GOT3 (cell line): ENCODE data around the gene GOSR2.

Experiments used
- DNase-seq: peaks from one replicate; lab custom pipeline; 2025; ENCODE audit warnings: mixed read lengths; lab: John Stamatoyannopoulos, UW

Gene GOSR2

DNA sequence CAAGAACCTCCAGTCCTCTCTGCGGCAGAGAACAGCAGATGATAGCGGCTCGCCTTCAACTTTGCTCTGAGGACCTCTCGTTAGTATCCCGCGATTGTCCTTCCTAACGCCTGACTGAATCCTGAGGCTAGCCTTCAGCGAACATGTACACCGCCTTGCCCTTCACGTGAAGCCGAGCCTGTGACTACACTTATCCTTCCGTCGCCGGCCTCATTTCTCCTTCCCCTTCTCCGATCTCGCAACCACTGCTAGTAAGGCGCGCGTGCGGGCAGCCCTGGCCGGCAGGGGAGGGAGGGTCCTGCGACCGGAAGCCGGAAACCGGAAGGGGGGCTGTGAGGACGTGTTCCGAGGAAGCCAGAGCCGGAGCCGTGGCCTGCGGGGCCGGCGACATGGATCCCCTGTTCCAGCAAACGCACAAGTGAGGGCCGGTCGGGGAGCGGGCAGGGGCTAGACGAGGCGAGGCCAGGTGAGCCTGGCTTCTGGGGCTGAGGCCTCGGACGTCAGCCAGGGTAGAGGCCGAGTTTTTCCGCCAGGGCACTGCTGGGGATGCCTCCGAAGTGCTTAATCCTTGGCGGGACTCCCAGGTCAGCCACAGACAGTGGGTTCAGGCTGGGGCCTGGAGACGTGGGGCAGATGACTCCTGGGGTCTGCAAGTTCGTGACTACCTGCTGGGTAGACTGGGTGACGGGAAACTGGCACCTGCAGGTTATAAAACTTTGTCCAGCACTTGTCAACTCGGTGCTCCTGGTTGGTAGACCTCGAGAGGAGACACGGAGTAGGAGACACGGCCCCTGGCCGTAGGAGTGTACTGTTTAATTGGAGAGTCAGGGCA is at the start of gene GOSR2:
TSS of gene GOSR2 (plus strand) at position 357 of the 832 bp plus-strand sequence. CDS start at position 390, 33 bp downstream.
- DNase-seq, result peak; percentile 84

DNA sequence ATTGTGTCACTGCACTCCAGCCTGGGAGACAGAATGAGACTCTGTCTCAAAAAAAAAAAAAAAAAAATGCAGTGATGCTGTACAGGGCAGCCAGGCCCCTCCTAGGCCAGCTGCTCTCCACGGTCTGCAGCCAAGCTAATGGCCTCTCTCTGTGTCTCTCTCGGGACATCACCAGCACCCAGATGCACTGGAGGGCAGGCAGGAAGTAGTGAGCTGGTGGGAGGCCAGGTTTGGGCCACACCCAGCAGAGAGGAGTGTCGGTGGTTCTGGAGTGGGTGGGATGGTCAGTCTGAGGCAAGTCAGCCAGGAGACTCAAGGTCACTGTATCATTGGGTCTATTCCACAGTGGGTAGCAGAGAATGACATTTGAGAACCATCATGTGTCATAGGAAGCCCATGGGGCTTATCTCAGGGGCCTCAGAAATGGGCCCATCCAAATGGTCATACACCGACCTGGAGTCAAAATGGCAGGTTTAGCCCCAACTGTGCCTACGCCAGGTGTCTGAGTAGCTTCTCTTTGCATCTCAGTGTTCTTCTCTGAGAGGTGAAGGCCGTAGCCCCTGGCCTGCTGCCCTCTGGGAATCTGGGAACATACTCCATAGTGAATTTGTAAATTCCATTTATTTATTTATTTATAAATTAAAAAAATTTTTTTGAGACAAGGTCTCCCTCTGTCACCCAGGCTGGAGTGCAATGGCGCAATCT is 48.9 kb upstream of the GOSR2 start:
- no peak for DNase-seq

DNA sequence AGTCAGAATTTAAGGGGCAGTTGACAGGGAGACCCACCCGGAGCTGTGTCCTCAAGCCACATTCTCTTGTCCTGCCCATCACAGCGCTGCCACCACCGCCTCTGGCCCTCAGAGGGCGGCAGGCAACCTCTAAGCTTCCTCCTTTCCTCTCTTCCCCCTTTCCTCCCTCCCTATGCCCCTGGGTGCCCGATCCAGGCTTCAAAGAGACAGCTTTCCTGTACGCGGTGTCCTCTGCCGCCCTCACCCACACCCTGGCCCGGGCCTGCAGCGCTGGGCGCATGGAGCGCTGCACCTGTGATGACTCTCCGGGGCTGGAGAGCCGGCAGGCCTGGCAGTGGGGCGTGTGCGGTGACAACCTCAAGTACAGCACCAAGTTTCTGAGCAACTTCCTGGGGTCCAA is 48.1 kb upstream of the GOSR2 start:
- DNase-seq, result no peak

DNA sequence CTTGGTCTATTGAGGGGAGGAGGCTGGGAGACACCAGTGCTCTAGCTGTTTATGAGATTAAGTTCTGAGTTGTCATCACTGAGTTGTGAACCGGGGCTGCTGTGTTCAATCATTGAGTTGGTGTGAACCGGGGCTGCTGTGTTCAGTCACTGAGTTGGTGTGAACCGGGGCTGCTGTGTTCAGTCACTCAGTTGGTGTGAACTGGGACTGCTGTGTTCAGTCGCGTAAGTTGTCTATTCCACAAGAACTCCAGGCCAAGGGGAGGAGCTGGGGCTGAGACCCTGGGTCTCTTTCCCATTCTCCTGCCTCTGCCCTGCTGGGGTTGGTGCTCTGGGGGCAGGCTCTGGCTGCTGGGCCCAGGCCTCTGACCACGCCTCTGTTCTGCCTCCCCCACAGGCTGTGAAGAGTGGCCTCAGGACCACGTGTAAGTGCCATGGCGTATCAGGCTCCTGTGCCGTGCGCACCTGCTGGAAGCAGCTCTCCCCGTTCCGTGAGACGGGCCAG is 47.1 kb upstream of the GOSR2 start:
- no peak for DNase-seq

DNA sequence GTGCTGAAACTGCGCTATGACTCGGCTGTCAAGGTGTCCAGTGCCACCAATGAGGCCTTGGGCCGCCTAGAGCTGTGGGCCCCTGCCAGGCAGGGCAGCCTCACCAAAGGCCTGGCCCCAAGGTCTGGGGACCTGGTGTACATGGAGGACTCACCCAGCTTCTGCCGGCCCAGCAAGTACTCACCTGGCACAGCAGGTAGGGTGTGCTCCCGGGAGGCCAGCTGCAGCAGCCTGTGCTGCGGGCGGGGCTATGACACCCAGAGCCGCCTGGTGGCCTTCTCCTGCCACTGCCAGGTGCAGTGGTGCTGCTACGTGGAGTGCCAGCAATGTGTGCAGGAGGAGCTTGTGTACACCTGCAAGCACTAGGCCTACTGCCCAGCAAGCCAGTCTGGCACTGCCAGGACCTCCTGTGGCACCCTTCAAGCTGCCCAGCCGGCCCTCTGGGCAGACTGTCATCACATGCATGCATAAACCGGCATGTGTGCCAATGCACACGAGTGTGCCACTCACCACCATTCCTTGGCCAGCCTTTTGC is 46.5 kb upstream of the GOSR2 start:
- DNase-seq, result no peak

DNA sequence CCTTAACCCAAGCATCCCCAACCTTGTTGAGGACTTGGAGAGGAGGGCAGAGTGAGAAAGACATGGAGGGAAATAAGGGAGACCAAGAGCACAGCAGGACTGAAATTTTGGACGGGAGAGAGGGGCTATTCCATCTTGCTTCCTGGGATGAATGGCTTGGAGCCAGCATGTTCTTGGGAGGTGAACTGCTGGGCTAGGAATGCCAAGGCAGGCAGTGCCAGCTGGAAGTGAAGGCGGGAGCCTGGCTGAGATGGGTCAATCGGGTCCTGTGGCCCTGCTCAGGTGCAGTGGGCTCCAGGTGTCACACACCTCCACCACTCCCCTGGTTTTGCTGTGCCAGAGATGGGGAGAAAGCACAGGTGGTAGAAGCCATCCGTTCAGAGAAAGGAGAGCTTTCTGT is 46.0 kb upstream of the GOSR2 start:
- no peak for DNase-seq

DNA sequence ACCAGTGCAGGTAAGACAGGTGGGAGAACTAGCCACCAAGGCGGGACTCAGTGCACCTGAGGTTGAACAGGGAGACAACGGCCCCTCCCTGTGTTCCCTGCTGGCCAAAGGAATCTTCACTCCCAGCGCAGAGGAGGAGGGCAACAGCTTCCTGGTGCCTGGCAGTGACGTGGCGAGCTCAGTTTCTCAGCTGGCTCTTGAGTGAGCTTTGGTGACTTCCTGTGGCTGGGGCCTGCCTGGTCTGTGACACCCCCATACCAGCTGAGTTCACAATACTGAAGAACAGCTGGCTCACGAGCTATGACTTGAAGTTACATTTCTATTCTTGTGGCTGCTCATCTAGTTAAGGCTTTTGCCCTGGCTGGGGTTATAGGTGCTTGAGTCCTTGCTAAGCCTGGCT is 45.5 kb upstream of the GOSR2 start:
- DNase-seq, result no peak

DNA sequence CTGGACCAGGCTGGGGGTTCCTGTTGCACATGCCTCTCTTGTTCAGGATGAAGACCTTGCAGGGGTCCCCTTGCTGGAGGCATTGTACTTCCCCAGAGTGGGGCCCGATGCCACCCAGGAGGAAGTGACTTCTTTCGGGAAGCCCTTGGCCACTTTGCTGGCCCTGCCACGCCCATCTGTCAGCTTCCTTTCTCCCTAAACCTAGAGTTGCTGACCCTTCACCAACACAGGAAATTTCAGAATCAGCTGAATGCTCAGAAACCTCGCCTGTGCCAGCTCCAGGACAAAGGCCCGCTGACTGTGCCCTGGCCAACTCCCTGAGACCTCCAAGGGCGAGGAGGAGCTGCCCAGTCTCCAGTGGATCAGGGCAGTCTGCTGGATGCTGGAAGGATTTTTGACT is 44.9 kb upstream of the GOSR2 start:
- DNase-seq, result no peak

DNA sequence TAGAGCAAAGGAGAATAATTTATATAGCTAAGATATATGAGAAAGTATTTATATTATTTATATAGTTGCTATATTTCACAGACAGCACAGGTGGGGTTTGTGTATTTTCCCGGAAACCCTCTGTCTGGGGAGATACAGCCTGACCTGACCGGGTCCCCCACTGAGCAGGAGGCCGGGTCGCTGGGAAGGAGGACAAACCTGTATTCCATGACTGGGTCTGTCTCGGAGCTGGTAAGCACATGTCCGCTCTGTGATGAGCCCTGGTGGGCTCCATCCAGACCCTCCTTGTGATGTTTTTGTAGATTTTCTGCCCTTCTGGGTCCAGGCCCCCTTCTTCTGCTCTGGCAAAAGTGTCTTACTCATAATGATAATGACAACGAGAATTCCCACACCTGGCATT is 43.9 kb upstream of the GOSR2 start:
- DNase-seq, result no peak

DNA sequence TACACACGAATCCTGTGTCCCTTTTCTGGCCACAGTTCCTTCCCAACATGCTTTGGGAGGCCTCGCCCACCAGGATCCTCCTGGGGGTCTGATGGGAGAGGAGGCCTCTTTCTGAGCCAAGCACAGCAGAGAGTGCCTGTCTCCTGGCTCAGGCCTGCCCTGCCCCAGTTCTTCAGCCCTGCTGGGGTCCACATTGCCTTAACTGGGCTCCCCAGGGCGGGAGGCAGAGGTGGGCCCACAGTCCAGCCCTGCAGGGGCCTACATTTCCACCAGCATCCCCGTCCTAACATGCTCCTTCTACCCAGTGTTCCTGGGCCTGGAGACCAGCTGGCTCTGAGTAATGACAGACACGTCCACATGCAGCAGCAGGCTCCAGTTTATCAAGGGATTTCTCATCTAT is 41.9 kb upstream of the GOSR2 start:
- DNase-seq, result no peak

DNA sequence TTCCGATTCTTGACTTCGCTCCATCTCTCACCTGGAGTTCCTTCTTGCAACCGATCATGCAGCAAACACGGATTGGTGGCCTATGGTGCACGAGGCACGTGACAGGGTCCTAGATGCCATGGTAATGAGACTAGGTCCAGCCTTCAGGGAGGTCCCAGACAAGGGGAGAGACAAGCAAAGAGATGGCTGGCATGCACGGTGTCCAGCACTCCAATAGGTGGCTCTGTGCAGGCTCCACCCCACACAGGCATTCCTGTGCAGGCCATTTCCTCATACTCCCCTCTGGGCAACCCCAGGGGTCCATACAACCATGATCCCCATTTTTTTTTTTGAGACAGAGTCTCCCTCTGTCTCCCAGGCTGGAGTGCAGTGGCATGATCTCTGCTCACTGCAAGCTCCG is 40.3 kb upstream of the GOSR2 start:
- DNase-seq, result no peak

DNA sequence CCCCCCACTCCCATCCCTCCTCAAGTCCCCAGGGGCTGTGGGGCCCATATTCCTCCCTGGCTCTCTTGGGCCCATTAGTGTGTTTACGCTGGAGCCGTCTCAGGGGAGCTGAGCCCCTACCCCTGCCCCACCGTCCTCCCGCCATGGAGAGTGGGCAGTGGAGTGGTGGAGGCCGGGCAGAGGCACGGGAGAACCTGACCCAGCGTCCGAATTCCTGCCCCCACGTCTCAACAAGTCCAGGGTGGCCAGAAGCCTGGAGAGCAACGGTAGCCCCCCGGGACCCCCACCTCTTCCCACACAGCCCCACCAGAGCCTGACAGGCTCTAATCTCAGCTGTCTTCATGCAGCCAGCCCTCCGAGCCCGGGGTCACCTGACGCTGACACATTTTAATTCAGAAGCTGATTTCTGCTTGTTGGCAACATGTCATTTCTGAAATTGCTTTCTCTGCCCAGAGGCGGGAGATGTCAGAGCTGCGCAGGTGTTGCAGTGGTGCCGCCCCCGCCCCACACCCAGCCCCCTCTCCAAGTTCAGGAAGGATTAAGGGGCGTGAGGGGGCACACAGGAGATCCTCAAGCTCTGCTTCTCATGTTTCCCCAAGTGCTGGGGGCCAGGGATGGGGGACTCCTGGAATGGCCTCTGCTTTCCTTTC is 39.0 kb upstream of the GOSR2 start:
- DNase-seq, result no peak

DNA sequence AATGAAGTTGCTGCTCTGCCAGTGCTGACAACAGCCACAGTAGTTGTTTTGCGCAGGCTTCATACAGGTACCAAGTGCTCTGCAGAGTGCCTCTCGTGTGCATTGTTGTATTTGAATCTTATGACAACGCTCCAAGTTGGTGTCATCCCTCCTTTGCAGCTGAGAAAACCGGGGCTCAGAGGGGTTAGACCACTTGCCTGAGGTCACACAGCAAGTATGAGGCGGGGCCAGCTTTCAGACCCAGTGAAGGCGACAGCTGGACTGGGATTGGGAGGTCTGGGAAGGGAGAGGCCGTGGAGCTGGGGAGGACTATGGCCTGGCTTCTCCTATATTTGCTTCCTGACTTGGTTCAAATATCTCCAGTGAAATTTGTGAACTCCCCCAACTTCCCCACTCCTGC is 38.4 kb upstream of the GOSR2 start:
- no peak for DNase-seq

DNA sequence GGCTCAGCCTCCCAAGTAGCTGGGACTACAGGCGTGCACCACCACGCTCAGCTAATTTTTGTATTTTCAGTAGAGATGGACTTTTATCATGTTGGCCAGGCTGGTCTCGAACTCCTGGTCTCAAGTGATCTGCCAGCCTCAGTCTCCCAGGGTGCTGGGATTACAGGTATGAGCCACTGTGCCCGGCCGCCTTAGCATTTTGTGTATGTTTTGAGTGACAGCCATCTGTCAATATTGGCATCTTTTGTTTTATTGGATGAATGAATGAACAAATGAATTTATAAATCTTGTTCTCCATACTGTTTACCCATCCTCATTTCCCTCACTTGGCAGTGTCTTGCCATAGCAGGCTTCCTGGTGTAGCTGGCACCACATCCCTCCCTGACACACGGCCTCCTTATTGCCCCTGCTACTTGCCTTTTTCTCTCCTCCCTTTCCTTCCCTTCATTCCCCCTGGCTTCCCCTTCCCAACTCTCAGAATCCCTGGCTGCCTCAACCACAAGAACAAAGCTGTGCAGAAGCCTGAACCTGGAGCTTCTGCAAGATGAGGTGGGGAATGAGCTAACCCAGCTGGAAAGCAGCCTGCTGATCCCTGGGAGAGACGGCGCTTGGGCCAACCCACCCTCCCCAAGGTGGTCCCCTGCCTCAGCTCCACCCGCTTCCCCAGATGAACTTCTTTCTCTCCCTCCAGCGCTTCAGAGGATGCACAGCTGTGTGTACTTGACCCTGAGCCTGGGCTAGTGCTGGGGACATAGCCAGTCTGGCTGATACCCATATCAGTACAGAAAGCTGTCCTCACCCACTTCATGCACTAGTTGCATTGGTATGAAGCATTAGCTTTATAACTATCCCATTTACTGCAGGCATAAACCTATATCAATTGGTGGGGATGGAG is 37.3 kb upstream of the GOSR2 start:
- DNase-seq, result no peak

DNA sequence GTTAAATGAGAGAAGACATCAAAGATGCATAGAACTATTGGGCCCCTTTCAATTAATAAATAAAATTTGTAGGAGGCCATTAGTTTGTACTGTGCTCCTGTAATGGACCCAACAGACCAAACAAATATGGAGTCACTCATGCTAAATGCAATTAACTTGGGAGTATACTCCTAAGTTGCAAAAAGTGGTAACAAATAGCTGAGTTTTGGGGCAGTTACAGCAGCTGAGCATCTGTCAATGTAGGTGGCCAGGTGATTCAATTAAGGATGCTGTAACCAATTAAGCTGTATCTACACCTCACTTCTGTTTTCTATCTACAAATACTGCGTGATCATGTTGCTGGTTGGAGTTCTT is 36.7 kb upstream of the GOSR2 start:
- DNase-seq, result no peak

DNA sequence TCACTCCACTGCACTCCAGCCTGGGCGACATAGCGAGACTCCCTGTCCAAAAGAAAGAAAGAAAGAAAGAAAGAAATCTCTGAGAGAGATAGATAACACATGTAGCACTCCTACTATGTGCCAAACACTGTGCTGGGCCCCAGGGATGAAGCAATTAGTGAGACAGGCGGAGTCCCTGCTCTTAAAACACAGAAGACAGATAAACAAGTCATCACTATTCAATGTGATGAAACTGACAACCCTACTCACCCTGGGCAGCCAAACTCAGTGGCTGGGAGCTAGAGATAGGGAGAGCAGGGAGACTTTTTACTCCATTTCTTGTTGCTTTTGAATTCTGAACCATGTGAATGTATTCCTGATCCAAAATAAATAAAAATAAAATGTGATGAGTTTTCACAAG is 35.2 kb upstream of the GOSR2 start:
- no peak for DNase-seq

DNA sequence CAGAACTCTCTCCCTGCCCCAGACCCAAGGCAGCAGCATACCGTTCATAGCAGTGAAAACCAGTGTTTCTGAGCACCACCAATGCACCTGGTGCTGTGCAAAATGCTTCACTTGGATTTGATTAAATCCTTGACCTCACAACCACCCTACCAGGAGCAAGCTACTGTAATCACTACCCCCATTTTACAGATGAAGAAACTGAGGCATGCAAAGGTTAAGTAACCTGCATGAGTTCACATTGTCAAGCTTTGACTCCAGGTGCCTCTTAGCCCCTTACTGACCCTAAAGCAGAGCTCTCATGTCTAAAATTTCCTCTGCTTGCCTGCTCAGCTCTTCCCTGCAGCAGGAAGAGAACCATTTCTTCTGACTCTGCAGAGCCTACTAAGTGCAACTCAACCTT is 34.2 kb upstream of the GOSR2 start:
- no peak for DNase-seq

DNA sequence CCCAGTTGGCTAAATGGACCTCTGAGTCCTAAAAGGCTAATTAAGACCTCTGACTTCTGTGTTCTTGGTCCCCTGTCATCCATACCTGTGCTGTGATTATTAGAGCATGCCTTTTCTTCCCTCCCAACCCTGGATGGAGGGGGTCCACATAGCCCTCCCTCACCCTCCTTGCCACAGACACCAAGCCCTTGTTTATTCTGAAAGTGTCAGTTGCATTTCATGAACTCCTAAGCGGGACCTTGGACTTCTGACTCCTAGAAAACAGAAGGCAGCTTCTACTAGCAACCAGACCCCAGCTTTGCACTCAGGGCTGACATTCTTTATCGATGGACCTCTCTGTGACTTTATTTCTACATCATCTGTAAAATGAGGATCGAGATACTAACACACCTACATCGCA is 33.4 kb upstream of the GOSR2 start:
- no peak for DNase-seq

DNA sequence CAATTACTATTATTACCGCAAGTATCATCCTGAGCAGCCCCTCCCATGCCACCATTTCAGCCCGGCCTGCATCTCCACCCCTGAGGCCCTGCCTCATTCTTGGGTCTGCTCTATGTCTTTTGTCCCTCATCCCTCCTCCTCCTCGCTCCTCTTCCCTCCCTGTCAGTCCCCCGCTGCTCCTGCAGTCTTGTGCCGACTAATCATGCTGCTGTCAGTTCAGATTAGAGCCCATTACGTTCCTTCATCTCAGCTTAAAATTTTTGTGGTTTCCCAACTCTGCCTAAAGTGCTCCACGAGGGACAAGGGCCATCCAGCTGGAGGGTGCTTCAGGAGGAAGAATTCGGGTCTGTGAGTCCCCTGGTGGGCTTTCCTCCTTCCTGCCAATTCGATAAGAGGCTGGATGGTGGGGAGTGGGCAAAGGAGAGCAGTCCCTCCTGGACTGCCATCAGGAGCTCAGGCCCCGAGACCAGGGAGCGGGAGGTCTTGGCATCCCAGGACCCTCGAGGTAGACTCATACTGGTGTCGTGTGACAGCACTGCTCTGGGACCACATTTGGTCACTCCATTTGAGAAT is 32.9 kb upstream of the GOSR2 start:
- DNase-seq, result no peak

DNA sequence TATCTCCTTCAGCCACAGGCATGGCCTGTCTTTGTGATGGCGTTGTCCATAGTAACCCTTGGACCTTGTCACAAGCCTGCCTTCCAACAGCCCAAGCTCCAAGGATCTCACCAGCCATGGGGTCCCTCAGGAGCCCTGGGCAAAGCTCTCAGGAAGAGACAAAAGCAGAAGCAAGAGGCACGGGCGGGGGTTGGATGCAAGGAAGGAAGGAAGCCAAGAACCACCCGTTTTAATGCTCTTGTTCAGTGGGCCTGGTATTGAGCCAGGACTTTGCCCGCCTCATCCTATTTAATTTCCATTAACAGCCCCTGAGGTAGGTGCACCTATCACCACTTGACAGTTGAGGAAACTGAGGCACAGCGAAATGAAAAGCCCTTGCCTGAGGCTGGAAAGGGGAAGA is 32.3 kb upstream of the GOSR2 start:
- DNase-seq, result no peak

DNA sequence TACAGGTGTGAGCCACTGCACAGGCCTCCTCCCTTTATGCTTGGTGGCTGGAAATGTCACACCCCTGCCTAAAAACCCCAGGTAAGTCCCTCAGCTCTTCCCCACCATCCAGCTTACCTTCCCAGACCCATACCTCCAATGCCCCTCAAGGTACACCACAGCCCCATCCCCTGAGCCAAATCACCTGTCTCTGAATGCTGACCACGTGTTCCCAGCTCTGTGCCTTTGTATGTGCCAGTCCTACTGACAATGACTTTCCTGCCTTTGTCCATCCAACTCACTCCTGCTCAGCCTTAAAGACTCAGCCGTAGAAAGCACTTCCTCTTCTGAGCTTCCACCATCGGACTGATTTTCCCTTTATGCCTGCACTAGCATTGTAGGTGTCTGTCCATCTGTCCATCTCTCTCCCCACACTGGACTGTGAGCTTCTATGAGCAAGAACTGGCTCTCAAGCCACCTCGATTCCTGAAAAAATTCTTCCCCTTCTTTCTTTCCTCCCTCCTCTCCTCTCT is 30.7 kb upstream of the GOSR2 start:
- no peak for DNase-seq
